ENCODE measurements around the gene IMPA2. TPM values are rescaled to one million over a fixed set of nuclear protein-coding genes. Genes with fewer than 3 reads are reported as not detected.

Gene IMPA2
- total RNA-seq, 1 experiment from 2014 or later: 22.4 TPM

DNA sequence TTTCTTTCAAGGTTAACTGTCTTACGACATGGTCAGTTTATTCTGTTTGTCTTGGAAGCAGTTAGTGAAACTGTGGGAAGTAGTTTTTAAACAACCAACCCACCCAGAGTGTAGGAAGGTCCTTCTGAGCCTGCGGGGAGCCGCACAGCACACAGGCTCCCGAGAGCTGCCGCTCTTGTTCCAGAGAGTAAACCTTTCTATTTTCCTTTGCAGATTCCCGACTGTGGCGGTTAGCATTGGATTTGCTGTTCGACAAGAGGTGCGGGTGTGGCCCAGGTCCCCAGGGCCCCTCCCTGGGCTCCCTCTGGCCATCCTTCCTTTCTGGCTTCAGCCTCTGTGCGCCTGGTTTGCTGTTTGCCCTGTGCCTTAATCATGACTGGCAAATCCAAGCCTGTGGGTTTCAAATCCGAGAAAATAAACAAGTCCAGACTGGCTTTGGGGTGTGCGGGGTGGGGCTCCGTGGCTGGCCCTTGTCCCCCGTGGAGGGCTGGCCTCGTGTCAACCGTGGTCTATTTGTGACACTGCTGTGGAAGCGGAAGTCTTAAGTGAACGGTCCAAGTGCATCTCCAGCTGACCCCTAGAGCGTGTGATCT, 30.7 kb downstream of the IMPA2 start:
- no peak overlapping the region for H3K27ac ChIP-seq (ENCODE audit: low read depth, low read length, poor library complexity, severe bottlenecking)
- CTCF ChIA-PET: no interaction called here
- no peaks in the 10 kb centered on the region for H3K36me3 ChIP-seq (ENCODE audit: insufficient read depth, low read length, poor library complexity, severe bottlenecking)
- H3K27me3 ChIP-seq (replicated peaks; ENCODE audit: insufficient read depth, low read depth, low read length, poor library complexity): no peaks in the 10 kb centered on the region
- no peak overlapping the region for H3K4me3 ChIP-seq (ENCODE audit: low read depth, low read length, poor library complexity, severe bottlenecking)
- BruUV-seq (replicated peaks): no TSS peak
- intact Hi-C loops (cut with micrococcal nuclease; ENCODE audit: unreplicated experiment): no loop called here
- no peaks in the 10 kb centered on the region for H3K9me3 ChIP-seq (ENCODE audit: low read depth, low read length, poor library complexity, severe bottlenecking)
- no peaks in the 10 kb centered on the region for H3K4me1 ChIP-seq (ENCODE audit: insufficient read depth, low read length, poor library complexity, severe bottlenecking)
- TF ChIP-seq, protein P1, sequence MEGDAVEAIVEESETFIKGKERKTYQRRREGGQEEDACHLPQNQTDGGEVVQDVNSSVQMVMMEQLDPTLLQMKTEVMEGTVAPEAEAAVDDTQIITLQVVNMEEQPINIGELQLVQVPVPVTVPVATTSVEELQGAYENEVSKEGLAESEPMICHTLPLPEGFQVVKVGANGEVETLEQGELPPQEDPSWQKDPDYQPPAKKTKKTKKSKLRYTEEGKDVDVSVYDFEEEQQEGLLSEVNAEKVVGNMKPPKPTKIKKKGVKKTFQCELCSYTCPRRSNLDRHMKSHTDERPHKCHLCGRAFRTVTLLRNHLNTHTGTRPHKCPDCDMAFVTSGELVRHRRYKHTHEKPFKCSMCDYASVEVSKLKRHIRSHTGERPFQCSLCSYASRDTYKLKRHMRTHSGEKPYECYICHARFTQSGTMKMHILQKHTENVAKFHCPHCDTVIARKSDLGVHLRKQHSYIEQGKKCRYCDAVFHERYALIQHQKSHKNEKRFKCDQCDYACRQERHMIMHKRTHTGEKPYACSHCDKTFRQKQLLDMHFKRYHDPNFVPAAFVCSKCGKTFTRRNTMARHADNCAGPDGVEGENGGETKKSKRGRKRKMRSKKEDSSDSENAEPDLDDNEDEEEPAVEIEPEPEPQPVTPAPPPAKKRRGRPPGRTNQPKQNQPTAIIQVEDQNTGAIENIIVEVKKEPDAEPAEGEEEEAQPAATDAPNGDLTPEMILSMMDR (conservative IDR thresholded peaks at IDR 0.05; ENCODE audit: low read depth, low read length): no peak
- TF ChIP-seq EZH2 (IDR thresholded peaks at IDR 0.05; ENCODE audit: borderline replicate concordance, low read depth, low read length, poor library complexity, severe bottlenecking): no peak
- DNase-seq (ENCODE audit: low spot score): no peak
- POLR2A ChIA-PET (ENCODE audit: low non-redundant PET): no interaction called here

DNA sequence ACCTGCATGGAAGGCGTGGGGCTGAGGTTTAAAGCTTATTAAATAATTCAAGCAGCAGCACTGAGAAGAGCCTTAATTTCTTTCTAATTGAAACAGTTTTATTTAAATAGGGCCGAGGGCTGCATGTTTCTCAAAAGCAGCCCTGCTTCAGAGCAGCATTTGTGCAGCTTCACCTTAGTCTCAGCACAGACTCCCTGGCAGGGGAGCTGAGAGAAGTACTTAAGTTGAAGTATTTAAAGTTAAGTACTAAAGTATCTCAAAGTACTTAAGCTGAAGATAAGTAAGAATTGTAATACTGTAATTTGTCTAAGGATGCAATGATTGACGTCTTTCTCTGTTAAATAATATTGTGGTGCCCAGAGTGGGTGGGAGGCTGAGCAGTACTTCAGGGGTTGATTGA, 31.4 kb downstream of the IMPA2 start:
- ChIA-PET CTCF (no interaction called here), POLR2A (ENCODE audit: low non-redundant PET) (no interaction called here)
- no peaks in the 10 kb centered on the region for H3K9me3 ChIP-seq (ENCODE audit: low read depth, low read length, poor library complexity, severe bottlenecking)
- no peaks in the 10 kb centered on the region for H3K36me3 ChIP-seq (ENCODE audit: insufficient read depth, low read length, poor library complexity, severe bottlenecking)
- intact Hi-C loops (cut with micrococcal nuclease; ENCODE audit: unreplicated experiment): no loop called here
- no peaks in the 10 kb centered on the region for H3K4me1 ChIP-seq (ENCODE audit: insufficient read depth, low read length, poor library complexity, severe bottlenecking)
- TF ChIP-seq, protein P1 (conservative IDR thresholded peaks at IDR 0.05; ENCODE audit: low read depth, low read length): no peak
- TF ChIP-seq EZH2 (IDR thresholded peaks at IDR 0.05; ENCODE audit: borderline replicate concordance, low read depth, low read length, poor library complexity, severe bottlenecking): no peak
- no peaks in the 10 kb centered on the region for H3K27me3 ChIP-seq (replicated peaks; ENCODE audit: insufficient read depth, low read depth, low read length, poor library complexity)
- H3K4me3 ChIP-seq (ENCODE audit: low read depth, low read length, poor library complexity, severe bottlenecking): no peak overlapping the region
- BruUV-seq (replicated peaks): no TSS peak
- no peak for DNase-seq (ENCODE audit: low spot score)
- H3K27ac ChIP-seq (ENCODE audit: low read depth, low read length, poor library complexity, severe bottlenecking): no peak overlapping the region

DNA sequence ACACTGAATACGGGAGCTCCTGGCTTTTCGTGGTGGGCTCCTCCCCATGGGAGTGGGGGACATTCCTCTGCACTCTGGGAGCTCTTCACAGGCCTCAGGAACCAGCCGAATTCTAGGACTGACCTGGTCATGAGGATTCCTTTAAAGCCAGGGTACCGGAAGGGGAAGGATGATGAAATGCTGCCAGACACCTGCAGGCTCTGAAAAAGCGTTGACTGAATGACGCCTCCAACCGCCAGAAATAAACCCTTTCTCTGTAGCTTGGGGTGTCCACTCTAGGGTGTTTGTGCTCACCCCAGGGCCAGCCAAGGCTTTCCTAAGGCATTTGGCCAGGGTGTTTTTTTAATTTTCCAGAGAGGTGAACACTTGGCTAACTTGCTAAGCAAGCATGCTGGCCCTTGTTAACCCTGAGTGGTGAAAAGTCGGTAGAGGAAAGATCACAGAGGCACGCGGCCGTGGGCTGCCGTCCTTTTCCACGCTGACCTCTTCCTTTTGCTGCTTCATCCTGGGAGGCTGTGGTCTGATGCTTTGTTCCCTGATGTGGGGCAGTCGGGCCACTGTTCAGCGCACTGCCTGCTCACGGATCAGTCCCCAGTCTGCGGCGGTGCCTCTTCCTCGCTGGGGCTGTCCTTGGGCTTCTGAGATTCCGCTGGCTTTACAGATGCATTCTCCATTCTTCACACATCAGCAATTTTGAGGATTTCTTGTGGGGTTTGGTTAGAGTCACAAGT, 32.0 kb downstream of the IMPA2 start:
- no TSS peak for BruUV-seq (replicated peaks)
- POLR2A ChIA-PET (ENCODE audit: low non-redundant PET): no interaction called here
- Histone ChIP-seq H3K4me3 (ENCODE audit: low read depth, low read length, poor library complexity, severe bottlenecking) (no peak overlapping the region), H3K27ac (ENCODE audit: low read depth, low read length, poor library complexity, severe bottlenecking) (no peak overlapping the region), H3K4me1 (ENCODE audit: insufficient read depth, low read length, poor library complexity, severe bottlenecking) (no peaks in the 10 kb centered on the region), H3K9me3 (ENCODE audit: low read depth, low read length, poor library complexity, severe bottlenecking) (no peaks in the 10 kb centered on the region), H3K27me3 (replicated peaks; ENCODE audit: insufficient read depth, low read depth, low read length, poor library complexity) (no peaks in the 10 kb centered on the region), H3K36me3 (ENCODE audit: insufficient read depth, low read length, poor library complexity, severe bottlenecking) (no peaks in the 10 kb centered on the region)
- TF ChIP-seq EZH2 (IDR thresholded peaks at IDR 0.05; ENCODE audit: borderline replicate concordance, low read depth, low read length, poor library complexity, severe bottlenecking): no peak
- TF ChIP-seq, protein P1 (conservative IDR thresholded peaks at IDR 0.05; ENCODE audit: low read depth, low read length): no peak
- intact Hi-C loops (cut with micrococcal nuclease; ENCODE audit: unreplicated experiment): no loop called here
- no peak for DNase-seq (ENCODE audit: low spot score)
- CTCF ChIA-PET: no interaction called here

Measured in A673 (cell line).